GM12891 (cell line): ENCODE results near the gene FOXG1.

Experiments
- POLR2A ChIP-seq: IDR thresholded peaks from 2 replicates; pipeline ENCODE4 v1.6.1; 2011; ENCODE audit warnings: low read depth, low read length, control low read depth
- POLR2AphosphoS5 ChIP-seq: IDR thresholded peaks from 2 replicates; pipeline ENCODE4 v1.6.1; 2011; ENCODE audit warnings: low read depth, low read length, control low read depth

DNA sequence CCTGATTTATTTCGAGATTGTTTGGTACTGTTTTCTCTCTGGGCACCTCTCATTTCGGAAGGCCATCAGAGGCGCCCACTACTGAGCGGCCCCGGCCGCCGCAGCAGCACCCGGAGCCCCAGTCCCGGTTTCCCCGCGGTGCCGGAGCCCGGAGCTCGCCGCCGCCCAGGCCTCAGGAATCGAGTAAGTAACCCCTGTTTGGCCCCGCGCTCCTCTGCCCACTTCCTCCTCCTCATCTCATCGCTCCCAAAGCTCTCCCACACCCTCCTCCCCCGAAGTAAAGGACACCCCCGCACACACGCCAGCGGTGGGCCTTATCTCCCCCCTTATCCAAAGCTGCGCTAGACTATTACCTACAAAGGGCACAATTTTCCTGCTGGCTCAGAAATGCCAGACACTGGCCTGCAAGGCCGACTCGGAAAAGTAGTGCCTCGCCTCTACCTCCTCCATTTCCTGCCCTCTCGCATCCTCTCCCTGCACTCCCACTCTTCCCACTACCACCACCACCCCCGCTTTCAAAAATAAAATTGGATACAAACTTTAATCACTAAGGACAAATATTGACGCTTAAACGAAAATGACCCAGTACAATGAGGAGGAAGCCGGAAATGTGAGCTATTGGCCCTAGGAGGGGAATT is 637 bp upstream of the FOXG1 start:
- no peak for TF ChIP-seq POLR2A
- TF ChIP-seq POLR2AphosphoS5: no peak
